Measurements from ENCODE around the gene P2RY14. TPM values are rescaled to one million over a fixed set of nuclear protein-coding genes. Genes with fewer than 3 reads are reported as not detected.

The P2RY14 gene
- total and polyA plus RNA-seq, 12 donors = 0.17 to 2.4 (median 0.57) TPM; not detected in 1

DNA sequence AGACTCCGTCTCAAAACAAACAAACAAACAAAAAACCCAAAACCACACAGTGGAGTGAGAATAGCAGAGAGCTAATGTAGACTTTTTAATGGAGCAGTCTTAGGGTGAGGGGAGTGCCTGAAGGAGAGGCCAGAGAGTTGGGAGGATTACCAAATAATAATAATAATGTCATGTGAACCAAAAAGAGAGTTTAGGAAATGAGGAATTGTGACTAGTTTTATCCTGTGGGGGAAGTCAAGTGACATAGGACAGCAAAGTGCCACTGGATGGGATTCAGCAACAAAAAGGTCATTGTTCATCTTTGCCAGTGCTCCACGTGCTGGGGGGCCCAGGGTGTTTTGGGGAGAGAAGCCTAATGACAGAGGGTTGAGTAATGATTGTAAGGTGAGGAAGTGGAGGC, 25.4 kb upstream of the P2RY14 start:
- H3K36me3 ChIP-seq (replicated peaks in 1 of 2) = no peaks in the 10 kb centered on the region
- no peaks in the 10 kb centered on the region for H3K9me3 ChIP-seq (replicated peaks in 1 of 3)
- DNase-seq = no peak
- no peaks in the 10 kb centered on the region for H3K27me3 ChIP-seq
- intact Hi-C loops (cut with DNase I) = no loop called here
- TF ChIP-seq, protein P1, sequence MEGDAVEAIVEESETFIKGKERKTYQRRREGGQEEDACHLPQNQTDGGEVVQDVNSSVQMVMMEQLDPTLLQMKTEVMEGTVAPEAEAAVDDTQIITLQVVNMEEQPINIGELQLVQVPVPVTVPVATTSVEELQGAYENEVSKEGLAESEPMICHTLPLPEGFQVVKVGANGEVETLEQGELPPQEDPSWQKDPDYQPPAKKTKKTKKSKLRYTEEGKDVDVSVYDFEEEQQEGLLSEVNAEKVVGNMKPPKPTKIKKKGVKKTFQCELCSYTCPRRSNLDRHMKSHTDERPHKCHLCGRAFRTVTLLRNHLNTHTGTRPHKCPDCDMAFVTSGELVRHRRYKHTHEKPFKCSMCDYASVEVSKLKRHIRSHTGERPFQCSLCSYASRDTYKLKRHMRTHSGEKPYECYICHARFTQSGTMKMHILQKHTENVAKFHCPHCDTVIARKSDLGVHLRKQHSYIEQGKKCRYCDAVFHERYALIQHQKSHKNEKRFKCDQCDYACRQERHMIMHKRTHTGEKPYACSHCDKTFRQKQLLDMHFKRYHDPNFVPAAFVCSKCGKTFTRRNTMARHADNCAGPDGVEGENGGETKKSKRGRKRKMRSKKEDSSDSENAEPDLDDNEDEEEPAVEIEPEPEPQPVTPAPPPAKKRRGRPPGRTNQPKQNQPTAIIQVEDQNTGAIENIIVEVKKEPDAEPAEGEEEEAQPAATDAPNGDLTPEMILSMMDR (IDR thresholded peaks at IDR 0.05) = no peak
- TF ChIP-seq POLR2A (IDR thresholded peaks at IDR 0.05) = no peak
- no peak overlapping the region for H3K27ac ChIP-seq
- H3K4me3 ChIP-seq = no peak overlapping the region
- no peaks in the 10 kb centered on the region for H3K4me1 ChIP-seq (replicated peaks in 1 of 2)
- 76 to 82% (median 80%) methylated on average over 2 of the region's 2 CpGs for WGBS, 4 donors

DNA sequence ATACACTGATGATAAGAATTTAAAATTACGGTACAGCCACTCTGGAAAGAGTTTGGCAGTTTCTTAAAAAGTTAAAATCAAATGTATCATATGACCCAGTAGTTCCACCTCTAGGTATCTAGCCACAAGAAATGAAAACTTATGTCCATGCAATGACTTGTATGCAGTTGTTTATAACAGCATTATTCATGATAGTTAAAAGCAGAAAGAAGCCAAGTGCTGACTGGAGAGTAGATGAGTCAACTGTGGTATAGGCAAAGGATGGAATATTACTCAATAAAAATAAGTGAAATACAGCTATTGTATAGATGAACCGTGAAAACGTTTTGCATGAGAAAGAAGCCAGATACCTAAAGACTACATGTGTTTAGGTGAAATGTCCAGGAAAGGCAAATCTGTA, 23.4 kb upstream of the P2RY14 start:
- TF ChIP-seq, protein P1 (IDR thresholded peaks at IDR 0.05) = no peak
- no peak for TF ChIP-seq POLR2A (IDR thresholded peaks at IDR 0.05)
- DNase-seq = no peak
- no peaks in the 10 kb centered on the region for H3K9me3 ChIP-seq (replicated peaks in 1 of 3)
- intact Hi-C loops (cut with DNase I) = no loop called here
- H3K36me3 ChIP-seq (replicated peaks in 1 of 2) = no peaks in the 10 kb centered on the region
- H3K27me3 ChIP-seq = no peaks in the 10 kb centered on the region
- 83 to 93% (median 89%) methylated on average over 3 of the region's 3 CpGs for WGBS, 4 donors
- H3K4me3 ChIP-seq = no peak overlapping the region
- no peak overlapping the region for H3K27ac ChIP-seq
- no peaks in the 10 kb centered on the region for H3K4me1 ChIP-seq (replicated peaks in 1 of 2)

DNA sequence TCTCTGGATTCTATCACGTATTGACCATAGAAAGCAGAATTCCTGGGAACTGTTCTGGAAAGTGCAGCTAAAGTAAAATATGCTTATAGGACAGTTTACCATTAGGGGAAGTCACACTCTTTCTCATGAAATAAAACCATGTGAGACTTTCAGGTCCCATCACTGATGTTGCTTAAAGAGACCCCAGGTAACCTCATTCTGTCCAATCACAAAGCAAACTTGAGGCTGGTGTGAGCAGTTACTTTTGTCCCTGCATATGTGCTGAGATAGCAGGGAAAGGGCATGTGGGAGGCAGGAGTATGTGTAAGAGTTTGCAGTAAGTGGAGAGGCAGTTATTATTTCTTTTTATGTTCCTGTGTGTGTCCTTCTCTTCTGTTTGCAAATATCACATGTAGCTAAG, 22.2 kb upstream of the P2RY14 start:
- WGBS, 4 donors = 81 to 92% (median 86%) methylated on average over 1 of the region's 1 CpG
- H3K27me3 ChIP-seq = no peaks in the 10 kb centered on the region
- H3K27ac ChIP-seq = no peak overlapping the region
- intact Hi-C loops (cut with DNase I) = no loop called here
- no peaks in the 10 kb centered on the region for H3K36me3 ChIP-seq (replicated peaks in 1 of 2)
- H3K9me3 ChIP-seq (replicated peaks in 1 of 3) = no peaks in the 10 kb centered on the region
- no peak for DNase-seq
- no peak overlapping the region for H3K4me3 ChIP-seq
- TF ChIP-seq, protein P1 (IDR thresholded peaks at IDR 0.05) = no peak
- TF ChIP-seq POLR2A (IDR thresholded peaks at IDR 0.05) = no peak
- no peaks in the 10 kb centered on the region for H3K4me1 ChIP-seq (replicated peaks in 1 of 2)

DNA sequence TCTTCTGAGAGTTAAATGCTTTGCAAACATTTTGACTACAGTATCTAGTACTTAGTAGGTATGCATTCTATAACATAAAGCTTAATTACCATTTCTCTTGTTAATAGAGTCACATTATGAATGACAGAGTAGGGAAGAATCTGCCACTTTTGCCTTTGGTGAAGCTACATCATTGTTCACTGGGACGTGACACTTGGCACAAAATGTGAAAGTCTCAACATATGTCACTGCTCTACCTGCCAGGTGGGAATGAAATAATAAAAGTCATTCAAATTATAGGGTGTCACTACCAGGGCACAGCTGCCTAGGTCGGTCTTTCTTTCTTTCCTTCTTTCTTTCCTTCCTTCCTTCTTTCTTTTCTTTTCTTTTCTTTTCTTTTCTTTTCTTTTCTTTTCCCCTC, 20.7 kb upstream of the P2RY14 start:
- intact Hi-C loops (cut with DNase I) = no loop called here
- TF ChIP-seq, protein P1 (IDR thresholded peaks at IDR 0.05) = no peak
- TF ChIP-seq POLR2A (IDR thresholded peaks at IDR 0.05) = no peak
- Histone ChIP-seq H3K4me3 (no peak overlapping the region), H3K27ac (no peak overlapping the region), H3K27me3 (no peaks in the 10 kb centered on the region), H3K36me3 (replicated peaks in 1 of 2) (no peaks in the 10 kb centered on the region), H3K9me3 (replicated peaks in 1 of 3) (no peaks in the 10 kb centered on the region), H3K4me1 (replicated peaks in 1 of 2) (no peaks in the 10 kb centered on the region)
- no peak for DNase-seq
- 90 to 97% (median 94%) methylated on average over 2 of the region's 2 CpGs for WGBS, 4 donors
